Measurements from ENCODE around the gene ZNF584.
"Not testable (repeated sequence)": the region's sequence is repeated elsewhere in the genome, so short reads cannot be mapped to it uniquely, and the experiment has no call there.

Gene ZNF584

GRCh38 chr19:58386576-58387337 is 21.7 kb upstream of the ZNF584 start, which contains the start of gene RPS5:
Gene RPS5, plus strand, starts transcription at chr19:58387269. Its CDS starts 869 bp downstream, at chr19:58388138.
- peak; percentile 97 for DNase-seq

DNA sequence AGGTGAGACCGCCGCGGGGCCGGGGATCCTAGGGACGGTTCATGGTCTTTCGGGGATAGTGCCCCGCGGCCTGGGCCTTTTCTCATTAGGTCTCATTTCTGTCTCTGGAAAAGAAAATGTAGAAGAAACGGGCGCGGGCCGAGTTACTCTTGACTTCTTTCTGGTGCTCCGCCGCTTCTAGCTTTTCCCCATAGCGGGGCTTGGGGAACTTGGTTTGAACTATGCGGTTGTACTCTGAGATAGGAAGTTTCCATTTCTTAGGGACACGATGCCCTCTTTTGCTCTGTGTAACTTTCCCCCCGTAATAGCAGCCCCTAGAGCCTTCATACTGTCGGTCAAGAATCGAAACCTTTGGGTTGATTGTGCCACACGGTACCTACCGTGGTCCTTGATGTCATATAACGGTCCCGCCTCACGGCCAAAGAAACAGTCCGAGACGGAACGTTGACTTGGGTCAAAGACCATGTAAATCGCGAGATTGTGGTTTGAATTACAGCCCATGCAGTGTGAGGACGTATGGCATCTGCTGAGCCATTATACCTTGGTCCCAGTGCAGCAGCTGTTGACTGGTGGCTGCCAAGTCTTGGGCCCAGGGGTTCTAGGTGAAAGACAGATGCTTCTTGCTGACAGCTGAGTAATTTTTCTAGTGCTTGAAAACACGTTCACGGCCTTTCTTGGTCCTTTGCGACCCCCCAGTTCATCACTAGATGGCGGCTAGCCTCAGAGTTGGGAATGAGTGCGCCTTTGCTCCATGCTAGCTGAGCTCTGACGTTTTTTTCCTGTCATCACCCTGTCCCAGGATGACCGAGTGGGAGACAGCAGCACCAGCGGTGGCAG is 20.9 kb upstream of the ZNF584 start:
- no peak for DNase-seq

DNA sequence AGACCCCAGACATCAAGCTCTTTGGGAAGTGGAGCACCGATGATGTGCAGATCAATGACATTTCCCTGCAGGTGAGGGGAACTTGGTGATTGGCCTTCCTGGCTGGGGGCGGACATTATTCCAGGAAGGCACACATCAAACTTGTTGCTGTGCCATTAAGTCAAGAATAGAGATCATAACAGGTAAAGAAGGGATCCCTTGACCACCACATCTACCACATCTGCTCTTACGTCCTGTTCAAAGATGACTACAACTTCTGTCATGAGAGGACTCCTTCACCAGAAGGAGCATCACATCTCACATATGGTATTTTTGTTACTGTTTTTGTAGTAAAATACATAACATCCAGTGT is 20.3 kb upstream of the ZNF584 start:
- DNase-seq = no peak

DNA sequence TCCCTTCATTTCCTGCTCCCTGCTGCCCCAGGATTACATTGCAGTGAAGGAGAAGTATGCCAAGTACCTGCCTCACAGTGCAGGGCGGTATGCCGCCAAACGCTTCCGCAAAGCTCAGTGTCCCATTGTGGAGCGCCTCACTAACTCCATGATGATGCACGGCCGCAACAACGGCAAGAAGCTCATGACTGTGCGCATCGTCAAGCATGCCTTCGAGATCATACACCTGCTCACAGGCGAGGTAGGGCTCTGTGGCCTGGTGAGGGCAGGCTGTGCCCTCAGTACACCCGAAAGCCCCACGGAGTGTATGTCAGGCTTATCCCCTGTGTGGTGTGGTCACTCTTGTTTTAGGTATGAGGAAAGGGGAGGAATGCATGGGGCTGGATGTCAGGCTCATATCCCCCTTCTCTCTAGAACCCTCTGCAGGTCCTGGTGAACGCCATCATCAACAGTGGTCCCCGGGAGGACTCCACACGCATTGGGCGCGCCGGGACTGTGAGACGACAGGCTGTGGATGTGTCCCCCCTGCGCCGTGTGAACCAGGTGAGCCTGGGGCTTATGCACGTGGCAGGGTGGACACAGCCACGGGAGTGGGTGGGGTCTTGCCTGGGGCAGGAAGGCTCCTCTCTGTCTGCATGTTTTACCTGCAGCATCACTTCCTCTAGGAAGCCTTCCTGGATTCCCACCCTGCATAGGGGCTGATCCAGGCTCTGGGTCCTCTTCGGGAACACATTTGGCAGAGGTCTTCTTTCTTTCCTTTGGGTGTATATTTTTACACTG is 15.3 kb upstream of the ZNF584 start:
- no peak for DNase-seq

- no peak for DNase-seq
Observed at GRCh38 chr19:58393725-58394033, 14.8 kb upstream of the ZNF584 start.

- no peak for DNase-seq
Observed at GRCh38 chr19:58394821-58395219, 13.6 kb upstream of the ZNF584 start.

DNA sequence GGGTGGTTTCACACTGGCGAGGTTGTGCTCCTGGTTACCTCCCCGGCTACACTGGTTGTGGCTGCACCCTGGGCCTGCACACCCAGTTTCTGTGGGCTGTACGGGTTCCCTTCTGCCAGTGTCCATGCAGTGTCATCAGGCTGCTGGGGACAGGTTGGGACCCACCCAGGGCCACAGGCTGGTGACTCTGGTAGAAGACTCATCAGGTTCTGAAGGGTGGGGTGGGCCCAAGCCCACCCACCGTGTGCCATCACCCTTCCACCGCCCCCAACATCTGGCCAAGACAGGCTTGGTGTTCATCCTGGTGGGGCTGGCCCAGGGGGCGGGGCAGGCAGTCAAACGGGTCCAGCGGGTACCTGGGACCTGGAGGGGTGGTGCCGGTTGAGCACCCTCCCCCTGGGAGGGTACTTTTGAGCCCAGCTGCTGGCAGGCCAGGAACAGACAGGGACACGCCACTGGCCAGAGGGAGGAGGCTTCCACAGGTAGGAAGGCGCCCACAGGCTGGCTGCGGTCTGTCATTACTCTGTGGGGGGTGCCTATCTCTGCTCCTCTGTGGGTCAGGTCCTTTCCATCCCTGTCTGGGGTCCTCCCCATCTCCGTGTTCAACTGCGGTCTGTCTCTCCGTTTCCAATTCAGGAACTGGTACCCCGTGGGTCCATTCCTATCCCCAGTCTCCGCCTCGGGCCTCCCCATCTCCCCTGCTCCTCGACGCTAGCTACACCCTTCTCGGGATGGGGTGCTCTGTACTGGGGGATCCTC is 13.1 kb upstream of the ZNF584 start, which contains the start of gene RNF225:
RNF225 (plus strand) TSS at position 437 of the 759 bp plus-strand sequence. CDS start 434 bp downstream, outside the sequence.
- DNase-seq = no peak

- no peak for DNase-seq
Observed at GRCh38 chr19:58395979-58396627, 12.3 kb upstream of the ZNF584 start.

DNA sequence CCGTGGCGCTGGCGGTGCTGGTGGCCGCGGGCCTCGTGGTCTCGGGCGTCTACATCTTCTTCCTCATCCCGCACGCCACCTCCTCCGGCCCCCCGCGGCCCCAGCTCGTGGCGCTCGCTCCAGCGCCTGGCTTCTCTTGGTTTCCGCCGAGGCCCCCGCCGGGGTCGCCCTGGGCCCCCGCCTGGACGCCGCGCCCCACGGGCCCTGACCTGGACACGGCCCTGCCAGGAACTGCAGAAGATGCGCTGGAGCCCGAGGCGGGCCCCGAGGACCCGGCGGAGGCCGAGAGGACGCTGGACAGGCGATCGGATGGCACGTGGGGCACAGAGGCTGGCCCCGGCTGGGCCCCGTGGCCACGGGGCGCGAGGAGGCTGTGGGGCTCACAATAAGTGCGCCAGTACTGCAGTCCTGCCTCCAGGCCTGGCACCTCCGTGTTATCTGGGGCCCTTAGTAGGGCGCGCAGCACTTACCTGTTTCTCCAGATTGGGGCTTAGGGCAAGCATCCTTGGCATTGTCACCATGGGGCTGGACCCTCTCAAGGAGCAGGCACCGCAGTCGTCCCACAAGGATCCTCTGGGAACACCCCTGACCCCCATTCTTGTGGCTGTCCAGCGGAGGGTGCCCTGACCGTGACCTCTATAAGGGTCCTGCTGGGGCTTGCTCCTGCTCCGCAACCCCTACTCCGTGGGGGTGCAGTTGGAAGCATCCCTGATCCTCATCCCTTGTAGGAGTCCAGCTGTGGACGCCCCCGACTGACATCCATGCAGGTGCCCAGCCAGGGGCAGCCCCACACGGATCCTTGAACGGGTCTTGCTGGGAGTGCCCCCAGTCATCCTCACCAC is 11.5 kb upstream of the ZNF584 start:
- DNase-seq = no peak

DNA sequence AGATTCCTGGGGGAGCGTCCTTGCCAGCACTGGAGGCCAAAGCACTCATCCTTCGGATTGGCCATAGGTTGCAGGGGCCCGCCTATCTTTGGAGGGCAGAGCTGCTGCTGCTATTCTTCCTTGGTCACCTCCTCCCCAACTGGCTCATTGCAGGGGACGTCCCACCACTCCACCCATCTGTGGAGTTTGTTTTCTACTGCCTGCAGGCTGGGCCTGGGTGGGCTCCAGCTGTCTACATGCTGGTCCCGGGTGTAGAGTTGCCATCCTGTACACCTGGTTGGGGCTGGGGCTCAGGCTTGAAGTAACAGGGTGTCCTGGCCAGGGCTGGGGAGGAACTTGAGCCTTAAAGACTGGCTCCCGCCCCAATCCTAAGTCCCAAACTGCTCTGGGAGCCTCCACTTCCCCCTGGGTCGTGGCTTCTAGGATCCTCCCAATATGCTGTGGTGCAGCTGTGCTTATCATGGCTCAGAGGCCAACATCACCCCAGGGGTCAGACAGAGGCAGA is 10.9 kb upstream of the ZNF584 start:
- no peak for DNase-seq

DNA sequence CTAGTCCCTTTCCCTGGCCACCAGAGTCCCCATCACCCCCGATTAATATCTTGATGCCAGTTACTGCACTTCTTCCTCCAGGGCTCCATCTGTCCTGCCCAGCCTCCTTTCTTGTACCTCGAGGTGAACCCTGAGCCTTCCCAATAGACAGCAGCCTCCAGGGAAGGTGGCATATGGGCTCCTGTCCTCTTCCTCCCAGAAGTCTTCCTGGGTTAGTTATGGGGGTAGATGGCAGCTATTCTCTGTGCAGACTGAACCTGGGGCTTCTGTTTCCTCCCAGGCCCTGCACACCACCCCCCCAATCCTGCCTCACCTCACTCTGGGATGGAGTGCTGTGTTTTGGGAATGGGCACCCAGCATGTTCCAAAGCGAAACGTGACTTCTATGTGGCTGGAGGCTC is 10.4 kb upstream of the ZNF584 start:
- no peak for DNase-seq

GRCh38 chr19:58398545-58398944 is 9.9 kb upstream of the ZNF584 start:
- no peak for DNase-seq

DNA sequence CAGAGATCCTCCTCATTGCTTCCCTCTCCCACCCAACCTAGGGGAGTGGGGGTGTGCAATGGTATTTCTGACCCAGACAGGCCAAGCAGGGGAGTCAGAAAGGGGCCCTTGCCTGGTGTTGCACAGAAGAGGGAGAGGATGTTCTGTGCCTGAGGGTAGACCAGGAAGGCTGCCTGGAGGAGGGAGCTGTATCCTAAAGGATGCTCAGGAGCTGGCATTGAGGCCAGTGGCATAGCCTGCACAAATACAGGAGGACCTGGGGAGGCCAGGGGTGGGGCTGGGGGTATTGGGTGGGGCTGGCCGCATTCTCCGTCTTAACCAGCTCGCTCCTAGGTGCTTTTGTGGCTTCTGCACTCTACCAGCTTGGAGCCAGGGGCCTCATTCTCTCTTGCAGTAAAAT is 8.5 kb upstream of the ZNF584 start:
- DNase-seq = no peak

DNA sequence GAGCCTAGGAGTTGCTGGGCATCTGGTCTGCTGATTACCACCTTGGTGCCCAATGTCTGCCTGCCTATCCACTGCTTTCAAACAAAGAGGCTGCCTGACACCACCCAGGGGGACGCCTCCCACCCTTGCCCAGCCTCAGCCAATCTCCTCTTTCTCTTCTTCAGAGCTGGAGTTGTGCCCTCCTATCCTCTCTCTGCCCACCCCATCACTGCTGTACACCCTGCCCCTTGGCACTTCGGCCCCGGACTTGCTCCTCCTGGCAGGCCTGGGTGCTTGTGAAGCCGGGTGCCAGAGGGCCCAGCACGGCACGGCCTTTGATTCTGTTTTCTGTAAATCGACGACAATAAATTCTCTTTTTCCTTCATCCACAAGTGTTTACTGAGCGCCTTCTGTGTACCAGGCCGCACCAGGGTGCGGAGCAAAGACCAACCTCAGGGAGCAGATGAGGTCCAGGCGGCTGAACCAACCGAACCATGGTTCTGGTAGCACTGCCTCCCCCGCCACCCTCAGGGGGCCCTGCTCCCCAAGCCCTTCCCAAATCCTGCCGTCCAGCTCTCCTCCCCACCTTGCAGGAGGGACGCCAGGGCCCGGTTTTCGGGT is 8.0 kb upstream of the ZNF584 start:
- peak; percentile 84 for DNase-seq

DNA sequence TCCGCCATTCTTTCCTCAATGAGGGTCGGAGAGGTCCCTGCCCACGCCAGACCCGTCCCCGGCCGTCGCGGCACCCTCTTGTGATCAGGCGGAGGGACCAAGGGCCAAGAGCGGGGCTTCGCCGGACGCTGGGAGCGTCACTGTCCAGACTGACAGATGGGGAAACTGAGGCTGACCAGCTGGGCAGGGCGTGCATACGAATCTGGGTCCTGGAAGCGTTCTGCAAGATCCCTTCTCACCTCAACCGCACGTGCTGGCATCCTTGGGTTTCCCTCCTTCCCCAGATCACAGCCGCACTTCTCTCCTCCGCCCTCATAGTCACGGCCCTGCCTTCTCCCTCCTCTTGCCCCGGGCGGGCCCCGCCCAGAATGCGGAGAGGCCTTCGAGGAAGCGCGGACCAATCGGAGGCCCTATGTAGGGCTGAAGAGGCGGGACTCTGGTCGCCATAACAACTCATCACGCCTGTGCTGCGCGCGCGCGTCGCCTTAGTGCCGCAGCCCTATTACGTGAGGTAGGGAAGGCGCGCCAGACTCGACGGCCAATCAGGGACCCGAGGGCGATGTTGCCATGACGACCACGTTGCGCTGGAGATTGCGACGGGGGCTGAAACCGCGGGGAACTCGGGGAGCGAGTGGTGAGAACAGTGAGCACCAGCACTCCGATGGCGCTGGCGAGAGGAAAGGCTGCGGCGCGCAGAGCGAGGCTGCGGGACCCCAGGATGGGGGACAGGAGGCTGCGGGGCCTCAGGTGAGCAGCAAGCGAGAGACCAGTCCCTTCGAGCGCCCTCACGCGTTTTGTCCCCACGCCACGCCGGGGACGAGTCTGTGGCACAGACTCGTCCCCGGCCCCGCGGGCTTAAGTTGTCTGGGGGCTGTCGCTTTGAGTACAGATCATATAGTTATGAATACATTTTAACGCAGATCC is 7.3 kb upstream of the ZNF584 start:
- DNase-seq = peak; percentile 99

DNA sequence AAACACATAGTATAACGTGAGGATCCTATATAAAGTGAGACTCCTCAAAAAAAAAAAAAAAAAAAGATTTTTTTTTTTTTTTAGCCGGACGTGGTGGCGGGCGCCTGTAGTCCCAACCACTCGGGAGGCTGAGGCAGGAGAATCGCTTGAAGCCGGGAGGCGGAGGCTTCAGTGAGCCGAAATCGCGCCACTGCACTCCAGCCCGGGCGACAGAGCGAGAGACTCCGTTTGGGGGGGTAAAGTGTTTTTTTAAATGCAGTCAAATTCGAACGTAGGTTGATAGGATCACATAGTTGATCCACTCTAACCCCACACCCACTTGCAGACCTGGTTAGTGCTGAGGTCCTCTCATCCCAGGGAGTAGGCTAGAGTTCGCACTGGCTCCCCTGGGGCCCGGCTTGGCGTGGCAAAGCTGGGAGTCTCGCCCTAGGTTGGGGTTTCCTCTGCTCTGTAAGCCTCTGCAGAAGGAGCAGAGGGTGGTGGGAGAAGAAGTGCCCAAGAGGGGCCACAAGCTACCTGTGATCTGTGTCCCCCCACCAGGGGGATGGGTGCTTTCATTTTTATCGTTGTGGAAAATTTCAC is 6.5 kb upstream of the ZNF584 start:
- DNase-seq = no peak

DNA sequence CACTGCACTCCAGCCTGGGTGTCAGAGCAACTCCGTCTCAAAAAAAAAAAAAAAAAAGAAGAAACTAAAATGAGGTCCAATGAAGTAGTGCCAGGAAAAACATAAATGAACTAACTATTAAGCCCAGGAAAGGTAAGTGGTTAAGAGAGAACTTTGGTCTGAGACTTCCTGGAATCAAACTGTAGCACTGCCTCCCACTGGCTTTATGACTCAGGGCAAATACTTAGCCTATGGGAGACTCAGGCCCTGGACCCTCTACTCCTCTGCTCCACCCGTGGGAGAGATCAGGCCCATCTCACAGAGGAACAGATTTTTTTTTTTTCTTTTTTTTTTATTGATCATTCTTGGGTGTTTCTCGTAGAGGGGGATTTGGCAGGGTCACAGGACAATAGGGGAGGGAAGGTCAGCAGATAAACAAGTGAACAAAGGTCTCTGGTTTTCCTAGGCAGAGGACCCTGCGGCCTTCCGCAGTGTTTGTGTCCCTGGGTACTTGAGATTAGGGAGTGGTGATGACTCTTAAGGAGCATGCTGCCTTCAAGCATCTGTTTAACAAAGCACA is 4.5 kb upstream of the ZNF584 start:
- not testable (repeated sequence) for DNase-seq

DNA sequence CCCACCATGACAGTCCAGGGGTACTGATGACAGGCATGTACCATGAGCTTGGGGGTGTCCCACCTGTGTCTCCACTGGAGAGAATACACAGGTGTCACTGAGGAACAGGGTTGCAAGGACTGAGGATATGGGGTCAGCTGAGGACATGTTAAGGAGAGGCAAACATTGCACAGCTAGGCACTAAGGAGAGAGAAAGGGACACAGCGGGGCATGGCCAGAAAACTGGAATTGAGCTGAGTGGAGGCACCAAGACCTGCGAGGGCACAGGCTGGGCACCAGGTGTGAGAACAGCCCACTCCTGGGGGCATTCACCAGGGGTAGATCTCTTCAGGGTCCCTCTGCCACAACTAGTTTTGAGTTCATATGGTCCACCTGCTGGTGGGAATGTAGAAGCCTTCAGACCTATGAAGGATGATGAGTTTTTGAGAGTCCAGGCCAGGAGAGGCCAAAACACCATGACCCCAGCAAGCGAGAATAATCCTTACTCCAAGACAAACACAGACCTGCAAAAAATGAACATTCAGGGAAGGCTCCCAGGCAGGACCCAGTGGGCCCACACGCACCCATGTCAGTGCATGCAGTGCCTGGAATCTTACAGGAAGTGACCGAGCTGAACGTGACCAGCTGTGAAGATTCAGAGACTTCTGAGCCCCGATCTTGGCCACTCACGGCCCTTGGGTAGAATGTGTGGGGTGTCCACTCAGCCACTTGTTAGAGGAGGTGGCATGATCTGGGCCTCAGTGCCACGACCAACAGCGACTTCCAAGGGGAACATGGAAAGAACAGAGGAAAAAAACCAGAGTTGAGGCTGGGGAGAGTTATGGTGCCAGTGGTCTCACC is 1.4 kb upstream of the ZNF584 start:
- no peak for DNase-seq
